GM19240 (cell line): ENCODE data around the gene NDUFV1.
"Not testable (repeated sequence)": the region's sequence is repeated elsewhere in the genome, so short reads cannot be mapped to it uniquely, and the experiment has no call there.

Experiments
- DNase-seq: peaks from one replicate; pipeline ENCODE4 v3.0.0; 2011; ENCODE audit warnings: low spot score; ENCODE audit not compliant: insufficient read length

NDUFV1 gene

GRCh38 chr11:67654225-67654624 is 47.5 kb downstream of the NDUFV1 start:
- DNase-seq, result no peak

GRCh38 chr11:67656278-67656922 is 49.7 kb downstream of the NDUFV1 start:
- DNase-seq, result no peak

GRCh38 chr11:67657300-67657699 is 50.6 kb downstream of the NDUFV1 start:
- no peak for DNase-seq

- not testable (repeated sequence) for DNase-seq
Observed at GRCh38 chr11:67659651-67660165, 53.0 kb downstream of the NDUFV1 start.

GRCh38 chr11:67660752-67661151 is 54.0 kb downstream of the NDUFV1 start:
- not testable (repeated sequence) for DNase-seq
